Aorta (tissue), 5 donors: ENCODE measurements around the gene ASXL1. TPM values are rescaled to one million over a fixed set of nuclear protein-coding genes. Genes with fewer than 3 reads are reported as not detected.
"Not testable (repeated sequence)": the region's sequence is repeated elsewhere in the genome, so short reads cannot be mapped to it uniquely, and the experiment has no call there.

ENCODE experiments used
- ATAC-seq: fragments of 200-7000 bp; cut with Tn5 transposase; one replicate; pipeline ENCODE4 v1.9.1; 2022; ENCODE audit warnings: moderate library complexity; ENCODE audit not compliant: low FRiP score
- DNase-seq, 2 donors: peaks; one replicate each; pipeline ENCODE4 v3.0.0-alpha.2; 2020
- H3K27ac ChIP-seq, 2 donors: one replicate each; pipeline ENCODE4 v1.5.1; 2013; ENCODE audit warnings: low read length in 2 of 2, mild to moderate bottlenecking in 2 of 2, moderate library complexity in 2 of 2, control low read depth in 1 of 2, inconsistent platforms in 1 of 2, low read depth in 1 of 2
- H3K27me3 ChIP-seq, 2 donors: one replicate each; pipeline ENCODE4 v1.6.1; 2013; ENCODE audit warnings: control low read depth in 1 of 2, low read length in 1 of 2, mild to moderate bottlenecking in 1 of 2, moderate library complexity in 1 of 2; ENCODE audit not compliant: insufficient read depth in 2 of 2, control insufficient read depth in 1 of 2
- H3K36me3 ChIP-seq, 2 donors: one replicate each; pipeline ENCODE4 v1.6.1; 2013; ENCODE audit warnings: control low read depth in 1 of 2, low read length in 1 of 2, mild to moderate bottlenecking in 1 of 2; ENCODE audit not compliant: insufficient read depth in 2 of 2, control insufficient read depth in 1 of 2
- H3K4me1 ChIP-seq, 2 donors: one replicate each; pipeline ENCODE4 v1.6.1; 2013; ENCODE audit warnings: low read length in 2 of 2, control low read depth in 1 of 2, mild to moderate bottlenecking in 1 of 2, moderate library complexity in 1 of 2; ENCODE audit not compliant: insufficient read depth in 2 of 2, control insufficient read depth in 1 of 2
- H3K4me3 ChIP-seq, 2 donors: one replicate each; pipeline ENCODE4 v1.5.1; 2013; ENCODE audit warnings: low read length in 2 of 2, control low read depth in 1 of 2, mild to moderate bottlenecking in 1 of 2
- H3K9me3 ChIP-seq: one replicate; pipeline ENCODE4 v1.6.1; 2013; ENCODE audit warnings: mild to moderate bottlenecking, low read length; ENCODE audit not compliant: control insufficient read depth
- WGBS, 2 donors: extraction: QIAGEN DNeasy Blood & Tissue Kit; methylation state at CpG; one replicate each; pipeline ENCODE4 v1.1.7; 2013; 5-methylcytosine and 5-hydroxymethylcytosine counted together
- intact Hi-C, 2 donors: fragments of 100-400 bp; cut with DNase I; formaldehyde crosslinking; loops; one replicate each; pipeline versions ENCODE4 v1.14.2 to v1.15.0; 2022
- polyA plus RNA-seq, 2 donors: library from polyadenylated mRNA; stranded (reverse); fragments of 200-250 nt; gene quantifications; one replicate each; pipeline ENCODE4 v1.2.3, GENCODE V29; 2013
- total RNA-seq, 2 donors: library from RNA; stranded (reverse); fragmentation: NEBNext Ultra II Directional; extraction: Animal tissue kit (Norgen Biotek cat#: 25700); gene quantifications; one replicate each; pipeline ENCODE4 v1.2.1, GENCODE V29; 2021
- donor health status: healthy with polysubstance abuse.
- donor health status: Bipolar disorder and iron deficiency.
- donor health status: DM: no; HTN: no; CAD: no.
- donor health status: DM: no; HTN: no; CAD: no.
- donor health status: DM: yes; HTN: yes; CAD: no.

The ASXL1 gene
- total and polyA plus RNA-seq, 4 donors, result 18.0 to 102 (median 72.1) TPM

- Histone ChIP-seq H3K4me3 (no peak overlapping the region), H3K4me1 (peaks cover 0 to 3% of the 10 kb centered on the region in 2 donors), H3K36me3 (no peaks in the 10 kb centered on the region), H3K9me3 (no peaks in the 10 kb centered on the region), H3K27ac (no peak overlapping the region), H3K27me3 (no peaks in the 10 kb centered on the region)
- 70 to 72% methylated on average over 2 of the region's 2 CpGs for WGBS, 2 donors
- intact Hi-C loops, result no loop called here
- ATAC-seq (no peak), DNase-seq (no peak)
Observed at GRCh38 chr20:32363492-32363891, 5.4 kb downstream of the ASXL1 start.

GRCh38 chr20:32364554-32365208 is 6.5 kb downstream of the ASXL1 start:
- Histone ChIP-seq H3K27me3 (no peaks in the 10 kb centered on the region), H3K9me3 (no peaks in the 10 kb centered on the region), H3K27ac (no peak overlapping the region), H3K4me1 (peaks cover 0 to 3% of the 10 kb centered on the region in 2 donors), H3K36me3 (no peaks in the 10 kb centered on the region), H3K4me3 (no peak overlapping the region)
- intact Hi-C loops, result no loop called here
- ATAC-seq (no peak), DNase-seq (no peak)
- WGBS, 2 donors, result 77 to 80% methylated on average over 7 of the region's 7 CpGs

- Histone ChIP-seq H3K4me3 (no peak overlapping the region), H3K27me3 (no peaks in the 10 kb centered on the region), H3K27ac (no peak overlapping the region), H3K36me3 (no peaks in the 10 kb centered on the region), H3K4me1 (peaks cover 0 to 3% of the 10 kb centered on the region in 2 donors), H3K9me3 (no peaks in the 10 kb centered on the region)
- intact Hi-C loops, result no loop called here
- no peak for DNase-seq
- ATAC-seq, result no peak
- 56% methylated on average over 5 of the region's 5 CpGs for WGBS, 2 donors
Observed at GRCh38 chr20:32365564-32365963, 7.4 kb downstream of the ASXL1 start.

- WGBS, 2 donors, result 87 to 89% methylated on average over 2 of the region's 2 CpGs
- H3K4me1 ChIP-seq, result peaks cover 0 to 3% of the 10 kb centered on the region in 2 donors
- intact Hi-C loops, result no loop called here
- H3K27me3 ChIP-seq, result no peaks in the 10 kb centered on the region
- H3K9me3 ChIP-seq, result no peaks in the 10 kb centered on the region
- H3K27ac ChIP-seq, result no peak overlapping the region
- DNase-seq (no peak), ATAC-seq (no peak)
- no peak overlapping the region for H3K4me3 ChIP-seq
- no peaks in the 10 kb centered on the region for H3K36me3 ChIP-seq
Observed at GRCh38 chr20:32366380-32366779, 8.2 kb downstream of the ASXL1 start.

- Histone ChIP-seq H3K36me3 (no peaks in the 10 kb centered on the region), H3K9me3 (no peaks in the 10 kb centered on the region), H3K27me3 (no peaks in the 10 kb centered on the region), H3K4me1 (peaks cover 0 to 3% of the 10 kb centered on the region in 2 donors), H3K27ac (no peak overlapping the region), H3K4me3 (no peak overlapping the region)
- DNase-seq, result no peak
- intact Hi-C loops, result no loop called here
- ATAC-seq, result no peak
Observed at GRCh38 chr20:32368323-32368722, 10.2 kb downstream of the ASXL1 start.

GRCh38 chr20:32368925-32369324 is 10.8 kb downstream of the ASXL1 start:
- no peak overlapping the region for H3K4me3 ChIP-seq
- no peak overlapping the region for H3K27ac ChIP-seq
- no peaks in the 10 kb centered on the region for H3K9me3 ChIP-seq
- H3K27me3 ChIP-seq, result no peaks in the 10 kb centered on the region
- intact Hi-C loops, result no loop called here
- 86 to 87% methylated on average over 6 of the region's 6 CpGs for WGBS, 2 donors
- ATAC-seq (no peak), DNase-seq (no peak)
- no peaks in the 10 kb centered on the region for H3K36me3 ChIP-seq
- H3K4me1 ChIP-seq, result peaks cover 0 to 3% of the 10 kb centered on the region in 2 donors

GRCh38 chr20:32370897-32371296 is 12.8 kb downstream of the ASXL1 start:
- DNase-seq (no peak), ATAC-seq (no peak)
- intact Hi-C loops, result no loop called here
- Histone ChIP-seq H3K4me3 (no peak overlapping the region), H3K27me3 (no peaks in the 10 kb centered on the region), H3K9me3 (no peaks in the 10 kb centered on the region), H3K4me1 (peaks cover 0 to 3% of the 10 kb centered on the region in 2 donors), H3K36me3 (no peaks in the 10 kb centered on the region), H3K27ac (no peak overlapping the region)
- 85 to 100% methylated on average over 2 of the region's 2 CpGs for WGBS, 2 donors

GRCh38 chr20:32378461-32378860 is 20.3 kb downstream of the ASXL1 start:
- no peak for ATAC-seq
- Histone ChIP-seq H3K4me1 (no peaks in the 10 kb centered on the region), H3K36me3 (no peaks in the 10 kb centered on the region)

GRCh38 chr20:32380037-32380436 is 21.9 kb downstream of the ASXL1 start:
- DNase-seq, H3K4me3 ChIP-seq, intact Hi-C loops, H3K27ac ChIP-seq, H3K4me1 ChIP-seq, H3K9me3 ChIP-seq, H3K36me3 ChIP-seq, H3K27me3 ChIP-seq, ATAC-seq: not testable (repeated sequence)
- WGBS, 2 donors, result 97 to 98% methylated on average over 9 of the region's 9 CpGs

More at GRCh38 chr20:32378461-32378860, 20.3 kb downstream of the ASXL1 start:
- intact Hi-C loops, result no loop called here
- Histone ChIP-seq H3K27ac (no peak overlapping the region), H3K4me3 (no peak overlapping the region), H3K9me3 (no peaks in the 10 kb centered on the region), H3K27me3 (no peaks in the 10 kb centered on the region)
- WGBS, 2 donors, result 2 to 13% methylated on average over 2 of the region's 2 CpGs
- DNase-seq, result no peak
